GM23248 (cell line): ENCODE results near the gene FEZ2. TPM values are rescaled to one million over a fixed set of nuclear protein-coding genes. Genes with fewer than 3 reads are reported as not detected.
A peak's percentile ranks its signal among the peaks of the same experiment; 100 is the strongest.

ENCODE experiments used
- DNase-seq: peaks from one replicate; pipeline ENCODE4 v3.0.0-alpha.2; 2015
- H2AFZ ChIP-seq: fragments of 200-600 bp; sonication (generic); 2 replicates; pipeline ENCODE4 v1.6.1; 2016; ENCODE audit warnings: antibody characterized with exemption
- H3F3A ChIP-seq: fragments of 200-600 bp; sonication (generic); 2 replicates; pipeline ENCODE4 v1.6.1; 2016; ENCODE audit warnings: mild to moderate bottlenecking, antibody characterized with exemption, mixed run types; ENCODE audit not compliant: insufficient read depth
- H3K27ac ChIP-seq: fragments of 200-600 bp; sonication (generic); 2 replicates; pipeline ENCODE4 v1.5.1; 2016; ENCODE audit warnings: mild to moderate bottlenecking
- H3K27me3 ChIP-seq: fragments of 200-600 bp; sonication (generic); replicated peaks from 2 replicates; pipeline ENCODE4 v1.6.1; 2016; ENCODE audit warnings: mild to moderate bottlenecking; ENCODE audit not compliant: insufficient read depth
- H3K36me3 ChIP-seq: fragments of 200-600 bp; sonication (generic); 2 replicates; pipeline ENCODE4 v1.6.1; 2016; ENCODE audit warnings: low read depth, mild to moderate bottlenecking
- H3K4me1 ChIP-seq: fragments of 200-600 bp; sonication (generic); 2 replicates; pipeline ENCODE4 v1.6.1; 2016; ENCODE audit warnings: mild to moderate bottlenecking; ENCODE audit not compliant: insufficient read depth
- H3K4me2 ChIP-seq: fragments of 200-600 bp; sonication (generic); one replicate; pipeline ENCODE4 v1.6.1; 2016; ENCODE audit warnings: mild to moderate bottlenecking; ENCODE audit not compliant: unreplicated experiment
- H3K4me3 ChIP-seq: fragments of 200-600 bp; sonication (generic); 2 replicates; pipeline ENCODE4 v1.5.1; 2016; ENCODE audit warnings: mild to moderate bottlenecking
- H3K79me2 ChIP-seq: fragments of 200-600 bp; sonication (generic); 2 replicates; pipeline ENCODE4 v1.6.1; 2016; ENCODE audit warnings: mild to moderate bottlenecking; ENCODE audit not compliant: insufficient read depth
- H3K9ac ChIP-seq: fragments of 200-600 bp; sonication (generic); 2 replicates; pipeline ENCODE4 v1.6.1; 2016; ENCODE audit warnings: mild to moderate bottlenecking
- H3K9me2 ChIP-seq: fragments of 200-600 bp; sonication (generic); 2 replicates; pipeline ENCODE4 v1.6.1; 2016; ENCODE audit warnings: mixed run types, mild to moderate bottlenecking, moderate library complexity; ENCODE audit not compliant: insufficient read depth
- H3K9me3 ChIP-seq: fragments of 200-600 bp; sonication (generic); one replicate; pipeline ENCODE4 v1.6.1; 2017; ENCODE audit warnings: low read depth
- H4K20me1 ChIP-seq: fragments of 200-600 bp; sonication (generic); 2 replicates; pipeline ENCODE4 v1.6.0; 2016; ENCODE audit not compliant: insufficient read depth
- EZH2 ChIP-seq: fragments of 200-600 bp; sonication (generic); IDR thresholded peaks from 2 replicates; pipeline ENCODE4 v1.6.1; 2018; ENCODE audit warnings: antibody characterized with exemption, mild to moderate bottlenecking; ENCODE audit not compliant: insufficient read depth, poor library complexity, severe bottlenecking
- EZH2phosphoT487 ChIP-seq: fragments of 200-600 bp; sonication (generic); IDR thresholded peaks from 2 replicates; pipeline ENCODE4 v1.6.1; 2018; ENCODE audit warnings: antibody characterized with exemption, moderate library complexity, mild to moderate bottlenecking, low read depth; ENCODE audit not compliant: insufficient read depth
- WGBS, 2 experiments: methylation state at CpG; one replicate each; pipeline ENCODE4 v1.1.6; 2015 to 2017; ENCODE audit warnings: low lambda C conversion rate in 2 of 2, low coverage in 1 of 2; ENCODE audit errors: missing lambda C conversion rate in 2 of 2; 5-methylcytosine and 5-hydroxymethylcytosine counted together
- in situ Hi-C: fragments of 300-500 bp; cut with MboI; formaldehyde crosslinking; loops from 2 replicates; pipeline ENCODE4 v1.15.0; 2020
- polyA plus RNA-seq: library from polyadenylated mRNA; unstranded; fragments of >200 nt; fragmentation: Nextera tagmentation; extraction: Ambion mirVana; gene quantifications from 2 replicates; pipeline ENCODE4 v1.2.1, GENCODE V29; 2016
- total RNA-seq: library from RNA; depleted of rRNA; stranded (reverse); fragments of >200 nt; shearing (Covaris generic); gene quantifications from 2 replicates; pipeline ENCODE4 v1.2.3, GENCODE V29; 2014

The FEZ2 gene
- total and polyA plus RNA-seq, 2 experiments from 2014 or later = 48.8 to 93.2 TPM

GRCh38 chr2:36570416-36570815, 27.6 kb downstream of the FEZ2 start:
- Histone ChIP-seq H3K9me2 (no peaks in the 10 kb centered on the region), H3K27me3 (no peaks in the 10 kb centered on the region), H3K79me2 (peaks cover 87% of the 10 kb centered on the region), H4K20me1 (no peaks in the 10 kb centered on the region), H3K9me3 (no peaks in the 10 kb centered on the region), H3K4me3 (no peak overlapping the region), H3K27ac (peak overlapping the region; percentile 84), H3K9ac (no peak overlapping the region; the same call in 1 of the 2 replicates), H2AFZ (no peak overlapping the region), H3K36me3 (peaks cover 40% of the 10 kb centered on the region), H3F3A (peaks cover 62% of the 10 kb centered on the region), H3K4me1 (peaks cover 39% of the 10 kb centered on the region), H3K4me2 (peak overlapping the region; percentile 84)
- TF ChIP-seq EZH2phosphoT487 (no peak), EZH2 (no peak)
- WGBS, 2 experiments = 9% methylated on average over 1 of the region's 1 CpG
- peak; percentile 63 for DNase-seq
- in situ Hi-C loops = loop anchor here (25.0 kb wide), 1 partner anchor 217 kb away; no protein-coding TSS in a partner anchor

GRCh38 chr2:36569267-36569856, 28.6 kb downstream of the FEZ2 start:
- H3K27ac ChIP-seq = peak overlapping the region; percentile 84
- H3K79me2 ChIP-seq = peaks cover 87% of the 10 kb centered on the region
- no peaks in the 10 kb centered on the region for H3K27me3 ChIP-seq
- peak overlapping the region; percentile 84 for H3K4me2 ChIP-seq
- H3K4me3 ChIP-seq = peak overlapping the region; percentile 48
- no peaks in the 10 kb centered on the region for H4K20me1 ChIP-seq
- peak overlapping the region; percentile 60 for H3K9ac ChIP-seq
- peaks cover 42% of the 10 kb centered on the region for H3K4me1 ChIP-seq
- no peak for TF ChIP-seq EZH2phosphoT487
- TF ChIP-seq EZH2 = no peak
- H3K9me3 ChIP-seq = no peaks in the 10 kb centered on the region
- peaks cover 62% of the 10 kb centered on the region for H3F3A ChIP-seq
- in situ Hi-C loops = loop anchor here (25.0 kb wide), 1 partner anchor 218 kb away; no protein-coding TSS in a partner anchor
- no peaks in the 10 kb centered on the region for H3K9me2 ChIP-seq
- DNase-seq = peak; percentile 41
- H3K36me3 ChIP-seq = peaks cover 31% of the 10 kb centered on the region
- 37 to 38% methylated on average over 3 of the region's 3 CpGs for WGBS, 2 experiments
- H2AFZ ChIP-seq = peak overlapping the region; percentile 32

GRCh38 chr2:36568516-36569246, 29.3 kb downstream of the FEZ2 start:
- H3K9ac ChIP-seq = peak overlapping the region; percentile 60
- peaks cover 24% of the 10 kb centered on the region for H3K36me3 ChIP-seq
- H3K9me3 ChIP-seq = no peaks in the 10 kb centered on the region
- in situ Hi-C loops = loop anchor here (25.0 kb wide), 1 partner anchor 219 kb away; no protein-coding TSS in a partner anchor
- peak overlapping the region; percentile 84 for H3K4me2 ChIP-seq
- no peaks in the 10 kb centered on the region for H3K27me3 ChIP-seq
- no peaks in the 10 kb centered on the region for H3K9me2 ChIP-seq
- peak overlapping the region; percentile 84 for H3K27ac ChIP-seq
- H3K4me3 ChIP-seq = peak overlapping the region; percentile 48
- WGBS, 2 experiments = 4 to 8% methylated on average over 6 of the region's 6 CpGs
- 0 out of 2 replicates have a peak overlapping the region, but pooled peaks have one; percentile 9 for H2AFZ ChIP-seq
- H3K79me2 ChIP-seq = peaks cover 87% of the 10 kb centered on the region
- DNase-seq = peak; percentile 74
- no peak for TF ChIP-seq EZH2
- no peak for TF ChIP-seq EZH2phosphoT487
- H3K4me1 ChIP-seq = peaks cover 49% of the 10 kb centered on the region
- H4K20me1 ChIP-seq = no peaks in the 10 kb centered on the region
- peaks cover 63% of the 10 kb centered on the region for H3F3A ChIP-seq

GRCh38 chr2:36567711-36568408, 30.1 kb downstream of the FEZ2 start:
- Histone ChIP-seq H3K4me1 (peaks cover 57% of the 10 kb centered on the region), H3K79me2 (peaks cover 86% of the 10 kb centered on the region), H3F3A (peaks cover 63% of the 10 kb centered on the region), H3K27me3 (no peaks in the 10 kb centered on the region), H3K27ac (peak overlapping the region; percentile 84), H3K9ac (peak overlapping the region; percentile 60), H3K36me3 (peaks cover 18% of the 10 kb centered on the region), H3K9me3 (no peaks in the 10 kb centered on the region), H3K9me2 (no peaks in the 10 kb centered on the region), H4K20me1 (no peaks in the 10 kb centered on the region), H3K4me3 (no peak overlapping the region), H3K4me2 (peak overlapping the region; percentile 84), H2AFZ (no peak overlapping the region)
- WGBS, 2 experiments = 97 to 99% methylated on average over 6 of the region's 6 CpGs
- in situ Hi-C loops = loop anchor here (25.0 kb wide), 1 partner anchor 219 kb away; no protein-coding TSS in a partner anchor
- no peak for TF ChIP-seq EZH2
- TF ChIP-seq EZH2phosphoT487 = no peak
- DNase-seq = no peak
